ENCODE data around the gene CTPS1.

- no peak for TF ChIP-seq CTCF (IDR thresholded peaks at IDR 0.05)
- TF ChIP-seq POLR2AphosphoS5 (IDR thresholded peaks at IDR 0.05), result no peak
- no peak for TF ChIP-seq POLR2A (IDR thresholded peaks at IDR 0.05)
These were observed 30.8 kb downstream of the CTPS1 start for GRCh38 chr1:41010345-41010744.

Measured in gastroesophageal sphincter (tissue), 3 donors.